Measurements from ENCODE around the gene LILRB3. TPM values are rescaled to one million over a fixed set of nuclear protein-coding genes. Genes with fewer than 3 reads are reported as not detected.

Gene LILRB3
- total and polyA plus RNA-seq, 4 donors: 23.0 to 282 (median 57.2) TPM

DNA sequence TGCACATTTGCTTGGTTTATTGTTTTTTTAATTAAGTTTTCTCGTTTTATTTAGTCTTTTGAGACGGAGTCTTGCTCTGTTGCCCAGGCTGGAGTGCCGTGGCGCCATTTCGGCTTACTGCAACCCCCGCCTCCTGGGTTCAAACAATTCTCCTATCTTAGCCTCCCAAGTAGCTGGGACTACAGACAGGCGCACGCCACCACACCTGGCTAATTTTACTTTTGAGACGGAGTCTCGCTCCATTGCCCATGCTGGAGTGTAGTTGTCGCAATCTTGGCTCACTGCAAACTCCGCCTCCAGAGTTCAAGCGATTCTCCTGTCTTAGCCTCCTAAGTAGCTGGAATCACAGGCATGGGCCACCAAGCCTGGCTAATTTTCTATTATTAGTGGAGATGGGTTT is 20.8 kb downstream of the LILRB3 start:
- no peak for DNase-seq
- WGBS, 2 donors: 66 to 69% methylated on average over 13 of the region's 13 CpGs
- peaks cover 9 to 24% (median 18%) of the 10 kb centered on the region in 5 donors for H3K4me1 ChIP-seq (ENCODE audit: control insufficient read depth in 5 of 5, insufficient read depth in 5 of 5, low read length in 5 of 5)
- TF ChIP-seq, protein P1, sequence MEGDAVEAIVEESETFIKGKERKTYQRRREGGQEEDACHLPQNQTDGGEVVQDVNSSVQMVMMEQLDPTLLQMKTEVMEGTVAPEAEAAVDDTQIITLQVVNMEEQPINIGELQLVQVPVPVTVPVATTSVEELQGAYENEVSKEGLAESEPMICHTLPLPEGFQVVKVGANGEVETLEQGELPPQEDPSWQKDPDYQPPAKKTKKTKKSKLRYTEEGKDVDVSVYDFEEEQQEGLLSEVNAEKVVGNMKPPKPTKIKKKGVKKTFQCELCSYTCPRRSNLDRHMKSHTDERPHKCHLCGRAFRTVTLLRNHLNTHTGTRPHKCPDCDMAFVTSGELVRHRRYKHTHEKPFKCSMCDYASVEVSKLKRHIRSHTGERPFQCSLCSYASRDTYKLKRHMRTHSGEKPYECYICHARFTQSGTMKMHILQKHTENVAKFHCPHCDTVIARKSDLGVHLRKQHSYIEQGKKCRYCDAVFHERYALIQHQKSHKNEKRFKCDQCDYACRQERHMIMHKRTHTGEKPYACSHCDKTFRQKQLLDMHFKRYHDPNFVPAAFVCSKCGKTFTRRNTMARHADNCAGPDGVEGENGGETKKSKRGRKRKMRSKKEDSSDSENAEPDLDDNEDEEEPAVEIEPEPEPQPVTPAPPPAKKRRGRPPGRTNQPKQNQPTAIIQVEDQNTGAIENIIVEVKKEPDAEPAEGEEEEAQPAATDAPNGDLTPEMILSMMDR (IDR thresholded peaks at IDR 0.05; ENCODE audit: control extremely low read depth, extremely low read depth): no peak
- H3K27ac ChIP-seq (ENCODE audit: low read depth in 1 of 2, low read length in 1 of 2): peak overlapping the region in 1 of 2 donors; percentile 5
- ATAC-seq (ENCODE audit: insufficient read depth, low FRiP score): no peak
- no peaks in the 10 kb centered on the region for H3K9me3 ChIP-seq (ENCODE audit: control insufficient read depth in 4 of 4, insufficient read depth in 3 of 4, low read length in 3 of 4)
- H3K36me3 ChIP-seq (ENCODE audit: control insufficient read depth in 4 of 4, insufficient read depth in 4 of 4, low read length in 4 of 4): peaks cover 27 to 52% (median 36%) of the 10 kb centered on the region in 4 donors
- no peaks in the 10 kb centered on the region for H3K27me3 ChIP-seq (ENCODE audit: control insufficient read depth in 3 of 3, insufficient read depth in 3 of 3, low read length in 2 of 3)
- H3K9ac ChIP-seq (ENCODE audit: insufficient read depth in 1 of 2, low read length in 2 of 2): peak overlapping the region; percentile 72 to 85
- peak overlapping the region; percentile 16 for H3K4me3 ChIP-seq

DNA sequence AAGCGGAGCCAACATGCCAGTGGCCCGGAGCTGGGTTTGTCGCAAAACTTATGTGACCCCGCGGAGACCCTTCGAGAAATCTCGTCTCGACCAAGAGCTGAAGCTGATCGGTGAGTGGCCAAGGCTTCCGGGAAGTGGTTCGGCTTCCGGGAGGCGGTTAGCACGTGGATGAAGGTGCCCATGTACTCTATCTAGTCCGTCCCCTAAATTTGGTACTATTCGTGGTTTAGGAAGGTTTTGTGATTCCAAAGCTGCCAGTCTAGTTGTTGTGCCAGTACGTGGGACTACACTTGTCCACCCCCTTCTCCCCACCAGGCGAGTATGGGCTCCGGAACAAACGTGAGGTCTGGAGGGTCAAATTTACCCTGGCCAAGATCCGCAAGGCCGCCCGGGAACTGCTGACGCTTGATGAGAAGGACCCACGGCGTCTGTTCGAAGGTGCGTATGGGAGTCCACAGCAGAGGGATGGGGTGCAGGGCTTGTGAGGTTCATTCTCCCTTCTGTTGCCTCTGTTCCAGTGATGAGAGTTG is 21.6 kb downstream of the LILRB3 start:
- DNase-seq (no peak), ATAC-seq (ENCODE audit: insufficient read depth, low FRiP score) (no peak)
- no peaks in the 10 kb centered on the region for H3K9me3 ChIP-seq (ENCODE audit: control insufficient read depth in 4 of 4, insufficient read depth in 3 of 4, low read length in 3 of 4)
- H3K4me3 ChIP-seq: peak overlapping the region; percentile 77
- peaks cover 2 to 23% (median 18%) of the 10 kb centered on the region in 5 donors for H3K4me1 ChIP-seq (ENCODE audit: control insufficient read depth in 5 of 5, insufficient read depth in 5 of 5, low read length in 5 of 5)
- H3K9ac ChIP-seq (ENCODE audit: insufficient read depth in 1 of 2, low read length in 2 of 2): peak overlapping the region; percentile 85 to 97
- TF ChIP-seq, protein P1 (IDR thresholded peaks at IDR 0.05; ENCODE audit: control extremely low read depth, extremely low read depth): no peak
- peak overlapping the region; percentile 97 for H3K27ac ChIP-seq (ENCODE audit: low read depth in 1 of 2, low read length in 1 of 2)
- peaks cover 21 to 45% (median 29%) of the 10 kb centered on the region in 4 donors for H3K36me3 ChIP-seq (ENCODE audit: control insufficient read depth in 4 of 4, insufficient read depth in 4 of 4, low read length in 4 of 4)
- H3K27me3 ChIP-seq (ENCODE audit: control insufficient read depth in 3 of 3, insufficient read depth in 3 of 3, low read length in 2 of 3): no peaks in the 10 kb centered on the region
- 3 to 4% methylated on average over 28 of the region's 28 CpGs for WGBS, 2 donors

DNA sequence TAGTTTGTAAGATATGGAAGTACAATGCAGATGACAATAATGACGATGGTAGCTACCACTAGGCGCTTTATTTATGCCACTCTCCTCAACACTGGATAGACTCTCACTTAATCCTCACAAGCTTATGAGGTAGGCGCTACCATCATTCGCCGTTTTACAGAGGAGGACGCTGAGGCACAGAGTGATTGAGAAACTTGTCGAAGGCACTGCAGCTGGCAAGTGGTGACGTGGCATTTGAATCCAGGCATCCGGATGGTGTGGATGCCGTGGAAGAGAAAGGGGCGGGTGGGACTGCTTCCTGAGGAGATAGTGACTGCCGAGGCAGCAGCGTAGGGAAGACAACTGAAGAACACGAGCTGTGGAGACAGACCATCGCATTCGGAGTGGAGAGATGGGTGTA is 23.4 kb downstream of the LILRB3 start:
- H3K9ac ChIP-seq (ENCODE audit: insufficient read depth in 1 of 2, low read length in 2 of 2): no peak overlapping the region
- no peak overlapping the region for H3K4me3 ChIP-seq
- H3K27ac ChIP-seq (ENCODE audit: low read depth in 1 of 2, low read length in 1 of 2): no peak overlapping the region
- DNase-seq (no peak), ATAC-seq (ENCODE audit: insufficient read depth, low FRiP score) (no peak)
- H3K9me3 ChIP-seq (ENCODE audit: control insufficient read depth in 4 of 4, insufficient read depth in 3 of 4, low read length in 3 of 4): no peaks in the 10 kb centered on the region
- TF ChIP-seq, protein P1 (IDR thresholded peaks at IDR 0.05; ENCODE audit: control extremely low read depth, extremely low read depth): no peak
- WGBS, 2 donors: 89 to 90% methylated on average over 16 of the region's 16 CpGs
- peaks cover 11 to 30% (median 21%) of the 10 kb centered on the region in 4 donors for H3K36me3 ChIP-seq (ENCODE audit: control insufficient read depth in 4 of 4, insufficient read depth in 4 of 4, low read length in 4 of 4)
- peaks cover 0 to 23% (median 18%) of the 10 kb centered on the region in 5 donors for H3K4me1 ChIP-seq (ENCODE audit: control insufficient read depth in 5 of 5, insufficient read depth in 5 of 5, low read length in 5 of 5)
- H3K27me3 ChIP-seq (ENCODE audit: control insufficient read depth in 3 of 3, insufficient read depth in 3 of 3, low read length in 2 of 3): no peaks in the 10 kb centered on the region

- TF ChIP-seq, protein P1 (IDR thresholded peaks at IDR 0.05; ENCODE audit: control extremely low read depth, extremely low read depth): no peak
- DNase-seq (no peak), ATAC-seq (ENCODE audit: insufficient read depth, low FRiP score) (no peak)
- no peaks in the 10 kb centered on the region for H3K27me3 ChIP-seq (ENCODE audit: control insufficient read depth in 3 of 3, insufficient read depth in 3 of 3, low read length in 2 of 3)
- WGBS, 2 donors: 75 to 77% methylated on average over 3 of the region's 3 CpGs
- no peak overlapping the region for H3K27ac ChIP-seq (ENCODE audit: low read depth in 1 of 2, low read length in 1 of 2)
- H3K9me3 ChIP-seq (ENCODE audit: control insufficient read depth in 4 of 4, insufficient read depth in 3 of 4, low read length in 3 of 4): no peaks in the 10 kb centered on the region
- H3K9ac ChIP-seq (ENCODE audit: insufficient read depth in 1 of 2, low read length in 2 of 2): no peak overlapping the region
- H3K4me3 ChIP-seq: no peak overlapping the region
- H3K36me3 ChIP-seq (ENCODE audit: control insufficient read depth in 4 of 4, insufficient read depth in 4 of 4, low read length in 4 of 4): peaks cover 0 to 21% (median 15%) of the 10 kb centered on the region in 4 donors
- peaks cover under 1 to 12% (median 9%) of the 10 kb centered on the region in 5 donors for H3K4me1 ChIP-seq (ENCODE audit: control insufficient read depth in 5 of 5, insufficient read depth in 5 of 5, low read length in 5 of 5)
Measured at GRCh38 chr19:54197121-54197520, 25.7 kb downstream of the LILRB3 start.

Data from lung (tissue), 12 donors.